HTR-8/SVneo (cell line): ENCODE results near the gene CFAP92.
"Not testable (repeated sequence)": the region's sequence is repeated elsewhere in the genome, so short reads cannot be mapped to it uniquely, and the experiment has no call there.

Experiments used
- DNase-seq: peaks from one replicate; pipeline ENCODE4 v3.0.0; 2011; ENCODE audit warnings: low spot score, mixed read lengths; ENCODE audit not compliant: insufficient read length
- FAIRE-seq: peaks from 2 replicates; lab custom pipeline; 2011; peaks lifted over from hg19 to GRCh38; lab: Jason Lieb, UNC

CFAP92 gene

DNA sequence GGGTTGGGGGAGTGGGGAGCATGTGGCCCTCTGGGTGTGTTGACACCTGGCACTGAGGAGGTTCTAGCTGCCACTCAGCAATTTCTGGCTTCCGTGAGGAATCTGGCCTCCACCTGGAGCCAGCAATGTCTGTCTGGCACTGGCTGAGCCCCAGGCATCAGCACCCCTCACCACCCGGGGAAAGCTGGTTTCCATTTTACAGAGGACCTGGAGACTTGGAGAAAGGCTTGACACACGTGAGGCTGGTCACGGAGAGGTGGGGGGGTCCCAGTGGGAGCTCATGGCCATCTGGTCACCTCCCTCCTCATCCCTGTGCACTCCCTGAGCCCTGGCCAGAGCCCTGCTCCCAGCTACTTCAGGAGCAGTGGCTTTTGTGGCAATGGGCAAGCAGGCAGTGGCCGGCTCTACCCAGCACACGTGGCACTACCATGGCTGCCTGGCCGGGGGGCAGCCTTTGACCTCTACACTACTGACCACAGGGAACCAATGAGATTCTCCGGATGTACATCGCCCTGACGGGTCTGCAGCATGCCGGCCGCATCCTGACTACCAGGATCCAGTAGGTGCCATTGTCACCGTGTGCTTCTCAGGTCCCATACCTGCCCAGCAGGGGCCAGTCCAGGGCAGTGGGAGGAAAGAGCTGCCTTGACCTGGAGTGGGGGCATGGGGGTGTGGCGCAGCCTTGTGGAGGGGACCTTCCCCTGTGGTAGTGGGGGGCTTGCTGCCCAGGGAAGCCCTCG is 86.0 kb downstream of the CFAP92 start:
- FAIRE-seq (no peak), DNase-seq (no peak)

DNA sequence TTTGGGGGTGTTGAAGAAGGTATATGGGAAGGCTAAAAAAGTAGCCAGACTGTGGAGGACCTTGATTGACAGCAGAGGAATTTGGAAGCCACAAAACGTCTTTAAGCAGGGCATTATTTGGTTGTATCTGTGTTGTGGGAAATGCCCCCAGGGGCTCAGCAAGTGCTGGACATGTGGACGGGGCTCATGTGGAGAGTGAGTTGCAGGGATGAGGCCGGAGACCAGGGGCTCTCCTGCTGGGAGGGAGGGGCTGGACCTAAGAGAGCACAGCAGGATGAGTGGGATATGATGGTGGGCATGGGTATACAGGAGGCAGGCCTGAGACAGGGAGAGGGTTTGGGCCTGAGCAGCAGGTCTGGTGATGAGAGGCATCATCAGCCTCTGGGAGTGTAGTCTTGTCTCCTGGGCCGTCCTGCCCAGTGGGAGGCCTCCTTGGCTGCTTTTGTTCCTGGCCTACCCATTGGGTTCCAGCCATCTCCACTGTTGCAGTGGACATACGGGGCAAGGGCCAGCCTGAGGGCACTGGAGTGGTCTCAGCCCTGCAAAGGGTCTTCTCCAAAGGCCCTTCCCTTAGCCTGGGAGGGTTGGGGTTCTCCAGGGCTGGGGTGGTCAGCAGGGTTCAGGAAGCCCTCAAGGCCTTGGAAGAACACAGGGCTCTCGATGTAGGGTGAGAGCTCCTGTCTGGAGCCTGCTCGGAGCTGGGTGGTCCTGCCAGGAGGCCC is 86.9 kb downstream of the CFAP92 start:
- no peak for DNase-seq

DNA sequence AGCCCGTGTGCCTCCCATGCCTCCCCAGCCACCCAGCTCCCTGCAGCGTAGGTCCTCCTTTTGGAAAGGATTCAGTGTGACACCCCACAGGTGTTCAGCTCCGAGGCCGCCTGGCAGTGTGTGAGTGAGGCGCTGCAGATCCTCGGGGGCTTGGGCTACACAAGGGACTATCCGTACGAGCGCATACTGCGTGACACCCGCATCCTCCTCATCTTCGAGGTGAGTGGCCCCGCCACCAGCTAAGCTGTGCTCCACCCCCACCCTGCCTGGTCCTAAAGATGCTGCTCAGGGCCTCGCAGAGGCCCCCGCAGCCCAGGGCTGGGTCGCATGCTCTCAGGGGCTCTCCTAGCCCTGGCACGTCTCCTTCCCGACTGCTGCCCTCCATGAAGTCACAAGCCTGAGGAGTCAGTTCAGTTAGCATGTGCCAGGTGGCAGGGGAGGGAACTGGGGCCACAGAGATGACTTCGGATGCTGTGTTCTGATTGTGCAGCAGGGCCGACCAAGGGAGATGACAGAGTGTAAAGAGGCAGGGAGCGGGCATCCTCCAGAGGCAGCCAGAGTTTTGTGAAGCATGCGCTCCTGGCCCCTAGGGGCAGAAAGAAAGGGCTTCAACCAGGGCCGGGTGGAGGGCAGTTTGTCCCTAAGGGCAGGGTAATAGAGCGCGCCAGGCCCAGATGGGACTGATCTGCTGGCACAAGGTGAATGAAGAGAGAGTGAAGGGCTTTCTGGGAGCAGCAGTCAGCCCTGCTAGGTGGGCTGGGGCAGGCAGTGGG is 87.7 kb downstream of the CFAP92 start:
- FAIRE-seq (no peak), DNase-seq (no peak)

More for the DNA sequence above, 86.9 kb downstream of the CFAP92 start:
- FAIRE-seq = no peak

DNA sequence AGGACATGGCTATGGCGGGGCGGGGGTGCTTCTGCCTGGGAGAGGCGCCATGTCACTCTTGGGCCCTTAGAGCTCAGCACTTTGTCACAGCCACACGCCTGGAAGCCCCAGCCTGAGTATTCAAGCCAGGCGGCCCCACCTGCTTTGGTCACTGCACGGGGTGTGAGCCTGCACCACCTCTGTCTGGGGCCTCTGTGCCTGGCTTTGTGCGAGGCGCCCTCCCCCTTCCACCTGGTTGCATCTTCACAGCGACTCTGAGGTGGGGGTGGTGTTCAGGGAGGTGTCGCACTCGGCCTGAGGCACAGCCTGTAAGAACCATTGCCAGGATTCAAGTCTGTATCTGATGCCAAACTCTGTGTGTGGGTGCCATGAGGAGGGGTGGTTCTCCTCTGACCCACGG is 90.4 kb downstream of the CFAP92 start:
- FAIRE-seq (no peak), DNase-seq (no peak)

DNA sequence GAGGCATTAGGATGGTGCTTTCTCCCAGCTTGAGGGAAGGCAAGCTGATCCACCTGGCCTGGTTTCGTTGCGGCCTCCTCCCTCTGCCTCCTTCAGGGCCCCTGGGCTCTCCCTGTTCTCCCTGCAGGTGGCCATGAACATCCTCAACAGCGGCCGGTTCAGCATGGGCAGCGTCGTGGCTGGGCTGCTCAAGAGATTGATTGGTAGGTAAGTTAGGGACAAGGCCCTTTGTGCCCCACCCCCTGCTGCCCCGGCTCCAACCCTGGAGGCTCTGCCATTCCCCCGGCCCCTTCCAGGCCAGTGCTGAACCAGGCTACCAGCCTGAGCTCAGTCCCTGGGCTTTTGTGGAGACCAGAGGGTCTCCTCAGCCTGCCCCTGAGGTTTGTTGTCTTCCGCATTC is 91.5 kb downstream of the CFAP92 start:
- no peak for DNase-seq
- no peak for FAIRE-seq

DNA sequence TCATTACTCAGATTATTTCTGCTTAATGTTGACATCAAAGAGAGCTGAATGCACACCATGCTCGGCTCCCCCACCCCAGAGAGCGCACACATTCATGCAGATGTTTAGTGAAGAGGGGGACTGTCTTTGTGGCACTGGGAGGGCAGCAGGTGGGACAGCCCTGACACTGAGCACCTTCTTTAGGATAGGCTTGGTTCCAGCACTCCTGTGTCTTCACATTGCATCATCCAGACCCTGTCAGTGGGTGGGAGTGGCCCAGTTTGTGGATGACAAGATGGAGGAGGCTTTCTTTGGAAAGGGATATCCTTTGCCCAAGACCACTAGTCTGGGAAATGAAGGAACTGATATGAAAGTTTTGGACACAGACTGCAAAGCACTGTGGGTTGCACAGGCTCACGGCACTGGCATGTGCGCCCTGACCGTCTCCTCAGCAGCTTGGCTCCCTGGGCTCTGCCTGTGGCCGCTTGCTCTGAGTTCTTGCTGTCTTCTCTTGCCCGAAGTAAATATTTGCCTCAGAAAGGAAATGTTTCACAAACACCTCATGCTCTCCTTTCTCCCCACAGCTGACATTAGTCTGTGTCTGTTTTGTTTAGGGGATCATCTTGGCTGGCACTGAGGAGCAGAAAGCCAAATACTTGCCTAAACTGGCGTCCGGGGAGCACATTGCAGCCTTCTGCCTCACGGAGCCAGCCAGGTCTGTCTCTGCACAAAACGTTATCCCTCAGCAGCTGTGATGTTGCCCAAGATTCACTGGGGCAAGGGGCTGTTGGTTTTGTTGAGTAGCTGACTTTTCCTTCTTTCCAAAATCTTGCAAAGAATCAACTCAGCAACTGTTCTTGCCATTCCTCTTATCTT is 97.8 kb downstream of the CFAP92 start:
- no peak for DNase-seq
- no peak for FAIRE-seq

DNA sequence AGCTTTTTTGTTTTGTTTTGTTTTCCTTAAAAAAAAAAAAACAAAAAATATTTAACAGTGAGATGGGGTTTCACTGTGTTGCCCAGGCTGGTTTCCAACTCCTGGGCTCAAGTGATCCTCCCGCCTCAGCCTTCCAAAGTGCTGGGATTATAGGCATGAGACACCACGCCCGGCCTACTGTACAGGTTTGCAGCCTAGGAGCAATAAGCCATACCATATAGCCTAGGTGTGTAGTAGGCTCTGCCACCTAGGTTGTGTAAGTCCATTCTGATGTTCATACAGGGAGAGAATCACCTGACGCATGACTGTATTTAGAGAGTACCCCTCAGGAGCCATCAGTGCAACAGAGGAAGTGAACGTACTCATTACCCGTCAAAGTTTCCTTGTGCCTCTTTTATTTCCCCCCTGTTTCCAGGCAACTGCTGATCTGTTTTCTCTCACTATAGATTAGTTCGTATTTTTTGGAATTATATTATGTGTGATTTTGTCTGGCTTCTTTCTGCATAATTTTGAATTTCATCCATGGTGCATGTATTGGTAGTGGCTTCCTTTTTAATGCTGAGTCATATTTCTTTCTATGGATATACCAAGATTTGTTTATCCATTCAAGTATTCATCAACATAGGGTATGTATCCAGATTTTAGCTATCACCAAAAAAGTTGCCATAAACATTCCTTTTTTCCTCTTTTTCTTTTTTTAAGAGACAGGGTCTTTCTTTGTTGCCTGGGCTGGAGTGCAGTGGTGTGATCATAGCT is 104.6 kb downstream of the CFAP92 start:
- FAIRE-seq (no peak), DNase-seq (no peak)

DNA sequence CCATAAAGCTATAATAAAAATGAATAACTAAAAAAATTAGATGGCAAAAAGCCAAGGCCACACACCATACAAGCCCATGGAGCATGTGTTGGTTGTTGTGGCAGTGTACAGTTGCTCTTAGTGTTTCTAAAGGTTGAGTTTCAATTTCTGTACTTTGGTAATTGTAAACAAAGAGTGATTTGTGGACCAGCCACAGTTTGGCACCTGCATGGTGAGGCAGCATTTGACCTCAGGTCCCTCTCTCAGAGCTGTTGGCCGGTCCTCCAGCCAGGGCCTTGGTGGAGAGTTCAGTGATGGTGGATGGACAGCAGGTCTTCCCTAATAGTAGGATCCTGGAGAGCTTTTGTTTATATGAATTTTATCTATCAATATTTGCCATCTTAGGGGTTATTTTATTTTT is 108.9 kb downstream of the CFAP92 start:
- FAIRE-seq (no peak), DNase-seq (no peak)

DNA sequence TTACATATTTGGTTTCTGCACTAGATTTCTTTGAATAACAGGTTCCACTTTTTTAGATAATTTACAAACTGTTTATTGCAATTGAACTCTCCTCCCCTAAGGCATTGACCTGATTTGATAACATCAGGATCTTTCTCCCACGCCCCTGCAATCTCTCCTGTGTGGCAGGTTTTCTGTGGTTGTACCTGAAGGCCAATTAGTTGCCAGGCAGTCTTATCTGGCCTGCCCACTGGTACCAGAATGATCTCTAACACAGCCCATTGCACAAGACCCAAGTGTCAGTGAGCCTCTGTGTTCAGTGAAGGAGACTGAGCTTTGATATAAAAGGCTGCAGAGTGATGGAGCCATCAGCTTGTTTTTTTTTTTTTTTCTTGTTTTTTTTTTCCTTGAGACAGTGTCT is 111.2 kb downstream of the CFAP92 start:
- no peak for FAIRE-seq
- DNase-seq = no peak

DNA sequence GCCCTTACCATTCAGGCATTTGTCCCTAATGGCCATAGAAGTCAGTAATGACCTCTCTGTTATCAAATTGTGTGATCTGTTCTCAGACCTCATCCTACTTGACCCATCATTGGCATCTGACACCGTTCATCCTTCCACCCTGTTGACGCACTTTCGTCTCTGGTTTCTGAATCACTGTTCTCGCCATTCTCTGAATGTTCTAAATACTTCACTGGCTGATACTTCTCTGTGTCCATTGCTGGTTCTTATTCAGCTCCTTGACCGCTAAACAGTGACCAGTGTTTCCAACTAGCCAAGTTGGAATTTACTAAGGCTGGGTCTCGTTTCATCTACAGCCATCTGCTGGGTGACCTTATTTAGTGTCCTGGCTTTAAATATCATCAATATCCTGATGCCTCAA is 112.3 kb downstream of the CFAP92 start:
- FAIRE-seq (no peak), DNase-seq (no peak)

DNA sequence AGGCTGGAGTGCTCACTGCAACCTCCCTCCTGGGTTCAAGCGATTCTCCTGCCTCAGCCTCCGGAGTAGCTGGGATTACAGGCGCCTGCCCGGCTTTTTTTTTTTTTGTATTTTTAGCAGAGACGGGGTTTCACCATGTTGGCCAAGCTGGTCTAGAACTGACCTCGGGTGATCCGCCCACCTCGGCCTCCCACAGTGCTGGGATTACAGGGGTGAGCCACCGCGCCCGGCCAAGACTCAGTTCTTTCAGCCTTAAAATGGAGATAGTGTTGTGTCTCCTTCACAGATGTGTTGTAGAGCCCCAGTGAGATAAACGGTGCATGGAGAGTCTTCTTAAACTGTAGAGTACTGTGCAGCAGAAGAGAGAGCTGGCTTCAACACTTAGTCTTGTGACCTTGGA is 113.4 kb downstream of the CFAP92 start:
- DNase-seq, FAIRE-seq: not testable (repeated sequence)

DNA sequence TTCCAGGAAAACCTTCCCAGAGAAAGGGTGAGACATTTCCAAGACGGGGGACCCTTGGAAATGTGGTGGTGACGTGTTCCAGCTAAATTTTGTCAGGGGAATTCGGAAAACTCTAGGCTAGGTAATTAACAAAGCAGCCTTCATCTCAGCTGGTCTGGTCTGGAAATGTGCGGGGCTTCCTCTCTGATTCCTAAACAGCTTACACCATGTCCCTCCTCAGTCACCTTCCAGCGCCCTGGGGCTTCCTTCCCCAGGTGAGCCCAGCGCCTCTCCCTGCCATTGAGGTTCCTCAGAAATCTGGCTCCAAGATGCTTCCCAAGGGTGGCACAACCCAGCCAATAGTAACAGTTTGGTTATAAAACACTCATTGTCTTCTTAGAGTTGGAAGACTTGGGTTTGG is 113.9 kb downstream of the CFAP92 start:
- FAIRE-seq (no peak), DNase-seq (no peak)

DNA sequence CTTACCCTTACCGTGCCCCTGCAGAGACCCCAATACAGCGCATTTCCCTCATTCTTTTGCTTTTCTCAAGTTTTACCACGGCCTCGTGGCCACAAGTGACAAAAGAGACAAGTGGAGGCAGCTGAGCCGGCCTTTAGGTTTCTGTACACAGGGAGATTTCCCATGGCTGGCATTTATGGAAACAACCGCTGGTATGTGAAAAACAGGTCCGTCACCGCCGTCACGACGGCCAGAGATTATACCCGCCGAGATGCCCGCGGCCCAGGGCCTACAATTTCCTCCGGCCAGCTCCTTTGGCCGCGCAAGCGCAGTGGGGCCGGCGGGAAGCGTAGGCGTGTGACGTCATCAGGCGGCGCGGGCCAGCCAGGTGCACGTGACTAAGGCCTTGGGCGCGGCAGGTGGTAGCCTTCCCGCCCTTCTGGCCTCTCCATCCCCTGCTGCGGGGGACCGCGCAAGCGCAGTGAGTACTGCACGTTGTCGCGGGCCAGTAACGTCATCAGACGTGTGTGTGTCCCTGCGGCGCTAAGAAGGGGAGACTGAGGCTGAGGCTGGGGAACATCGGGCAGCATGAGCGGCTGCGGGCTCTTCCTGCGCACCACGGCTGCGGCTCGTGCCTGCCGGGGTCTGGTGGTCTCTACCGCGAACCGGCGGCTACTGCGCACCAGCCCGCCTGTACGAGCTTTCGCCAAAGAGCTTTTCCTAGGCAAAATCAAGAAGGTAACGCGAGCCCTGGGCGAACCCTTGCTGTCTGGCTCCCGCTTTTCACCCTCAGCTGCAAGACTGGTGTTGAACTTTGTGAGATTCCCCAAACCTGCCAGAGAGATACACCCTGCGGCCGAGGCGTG is 114.5 kb downstream of the CFAP92 start, which contains the start of gene ACAD9:
TSS of gene ACAD9 (plus strand) at position 496 of the 845 bp plus-strand sequence. CDS start at position 568, 72 bp downstream.
- peak; percentile 97 for FAIRE-seq

DNA sequence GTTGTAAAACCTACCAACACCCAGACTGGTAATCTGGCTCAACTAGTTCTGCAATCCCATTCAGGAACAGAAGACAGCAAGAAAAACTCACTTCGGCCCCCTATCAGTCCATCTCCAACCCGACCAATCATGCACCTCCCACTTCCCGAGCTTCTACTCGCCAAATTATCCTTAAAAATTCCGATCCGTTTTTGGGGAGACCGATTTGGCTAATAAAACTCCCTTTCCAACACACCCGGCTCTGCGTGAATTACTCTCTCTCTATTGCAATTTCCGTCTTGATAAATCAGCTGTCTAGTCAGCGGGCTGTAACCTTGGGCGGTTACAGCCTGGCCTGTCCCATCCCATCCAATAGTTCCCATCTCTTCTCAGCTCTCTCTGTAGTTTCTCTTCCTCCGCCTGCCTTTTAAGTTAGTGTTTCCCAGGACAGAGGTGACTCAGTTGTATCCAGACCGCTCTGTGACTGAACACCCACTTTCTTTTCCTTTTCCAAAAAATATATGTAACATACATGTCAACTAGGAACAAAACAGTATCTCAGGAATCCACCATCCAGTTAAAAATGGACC is 115.2 kb downstream of the CFAP92 start:
- FAIRE-seq (no peak), DNase-seq (peak; percentile 39)

More for the DNA sequence above, 114.5 kb downstream of the CFAP92 start, which contains the start of gene ACAD9:
- peak; percentile 99 for DNase-seq

DNA sequence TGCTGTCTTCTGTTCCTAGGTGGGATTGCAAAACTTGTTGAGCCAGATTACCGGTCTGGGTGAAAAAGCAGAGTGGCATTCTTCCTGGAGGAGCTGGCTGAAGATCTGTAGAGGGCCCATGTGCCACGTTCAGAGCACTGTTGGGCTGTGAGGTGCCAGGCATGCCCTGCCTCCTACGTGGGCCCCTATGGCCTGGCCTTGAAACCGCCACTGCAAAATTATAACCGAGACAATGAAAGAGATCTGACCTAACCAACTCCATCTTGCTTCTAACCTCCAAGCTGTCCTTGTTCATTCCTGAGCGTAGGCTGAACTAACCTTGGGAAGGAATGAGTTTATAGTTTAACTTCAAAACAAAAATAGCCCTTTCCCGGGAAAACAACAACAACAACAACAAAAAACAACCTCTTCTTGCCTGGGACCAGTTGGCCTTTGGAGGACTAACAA is 115.8 kb downstream of the CFAP92 start:
- no peak for FAIRE-seq

DNA sequence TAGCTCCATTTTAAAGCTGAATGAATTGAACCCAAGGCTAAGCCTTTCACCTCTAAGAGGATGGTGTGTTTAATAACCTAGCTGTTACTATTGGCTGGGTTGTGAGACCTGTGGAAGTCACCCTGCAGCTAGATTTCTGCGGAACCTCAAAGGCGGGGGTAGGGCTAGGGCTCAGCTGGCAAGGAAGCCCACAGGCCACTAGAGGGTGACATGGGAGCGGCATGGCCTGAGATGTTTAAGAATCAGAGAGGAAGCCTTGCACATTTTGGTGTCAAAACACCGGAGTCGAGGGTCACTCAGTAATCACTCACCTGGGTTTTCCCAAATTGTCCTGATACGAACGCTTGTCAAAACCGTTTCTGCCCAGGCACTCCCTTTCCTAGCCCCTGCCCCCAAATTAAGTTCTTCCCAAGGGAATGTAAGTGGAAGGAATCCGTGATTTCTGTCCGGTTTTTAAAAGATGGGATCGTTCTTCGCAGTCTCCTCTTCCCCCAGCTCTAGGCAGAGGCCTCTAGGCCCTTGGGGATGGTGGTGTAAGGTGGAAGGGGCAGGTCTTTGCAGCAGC is 118.2 kb downstream of the CFAP92 start:
- peak; percentile 29 for DNase-seq
- FAIRE-seq = no peak

More for the DNA sequence above, 115.8 kb downstream of the CFAP92 start:
- no peak for DNase-seq

DNA sequence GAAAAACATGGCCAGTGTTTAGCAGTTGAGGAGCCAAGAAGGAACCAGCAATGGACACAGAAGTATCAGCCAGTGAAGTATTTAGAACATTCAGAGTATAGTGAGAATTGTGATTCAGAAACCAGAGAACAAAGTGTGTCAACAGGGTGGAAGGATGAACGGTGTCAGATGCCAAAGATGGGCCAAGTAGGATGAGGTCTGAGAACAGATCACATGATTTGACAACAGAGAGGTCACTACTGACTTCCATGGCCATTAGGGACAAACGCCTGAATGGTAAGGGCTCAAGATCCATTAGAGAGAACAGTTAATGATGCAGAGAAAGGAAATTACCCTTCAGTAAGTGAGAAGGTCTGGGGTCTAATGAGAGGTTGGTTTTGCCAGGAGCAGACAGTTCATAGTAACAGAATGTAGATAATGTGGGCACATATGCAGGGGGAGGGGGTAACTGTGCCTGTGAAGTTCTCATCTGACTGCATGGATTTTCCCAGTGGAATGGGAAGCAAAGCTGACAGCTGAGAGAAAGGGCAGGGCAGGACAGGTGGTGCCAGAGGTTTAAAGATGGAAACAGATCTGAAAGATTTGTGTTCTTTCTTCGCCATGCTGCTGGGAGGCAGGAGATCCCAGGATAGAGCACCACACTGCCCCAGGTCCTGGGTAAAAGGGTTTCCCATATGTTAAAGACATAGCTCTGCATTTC is 119.2 kb downstream of the CFAP92 start:
- DNase-seq (no peak), FAIRE-seq (peak; percentile 68)
